COLO829 (cell line): Measurements from ENCODE around the gene RAB8B.
A peak's percentile ranks its signal among the peaks of the same experiment; 100 is the strongest.

ENCODE experiments used
- DNase-seq: peaks from one replicate; pipeline ENCODE4 v3.0.0; 2012; ENCODE audit warnings: low spot score

RAB8B gene

GRCh38 chr15:63276342-63277037 is 87.1 kb downstream of the RAB8B start:
- DNase-seq, result no peak

- no peak for DNase-seq
Observed at GRCh38 chr15:63277038-63277892, 87.9 kb downstream of the RAB8B start, which contains the start of gene APH1B. TSS of gene APH1B (plus strand) at chr15:63277605. CDS start at chr15:63277624, 19 bp downstream.

- DNase-seq, result no peak
Observed at GRCh38 chr15:63277893-63278456, 88.6 kb downstream of the RAB8B start.

GRCh38 chr15:63283126-63283525 is 93.7 kb downstream of the RAB8B start:
- no peak for DNase-seq

- DNase-seq, result no peak
Observed at GRCh38 chr15:63284335-63284734, 94.9 kb downstream of the RAB8B start.

GRCh38 chr15:63287109-63287508 is 97.7 kb downstream of the RAB8B start:
- no peak for DNase-seq

GRCh38 chr15:63288342-63288741 is 98.9 kb downstream of the RAB8B start:
- DNase-seq, result no peak

- DNase-seq, result peak; percentile 71
Observed at GRCh38 chr15:63288778-63289378, 99.5 kb downstream of the RAB8B start.

GRCh38 chr15:63291507-63291906 is 102.1 kb downstream of the RAB8B start:
- DNase-seq, result no peak

- no peak for DNase-seq
Observed at GRCh38 chr15:63292241-63292640, 102.8 kb downstream of the RAB8B start.

- no peak for DNase-seq
Observed at GRCh38 chr15:63292771-63293170, 103.4 kb downstream of the RAB8B start.

- DNase-seq, result no peak
Observed at GRCh38 chr15:63294359-63294758, 105.0 kb downstream of the RAB8B start.

- no peak for DNase-seq
Observed at GRCh38 chr15:63295341-63295740, 105.9 kb downstream of the RAB8B start.

- DNase-seq, result no peak
Observed at GRCh38 chr15:63296195-63296594, 106.8 kb downstream of the RAB8B start.

GRCh38 chr15:63299943-63300575 is 110.7 kb downstream of the RAB8B start:
- DNase-seq, result no peak

GRCh38 chr15:63301088-63301487 is 111.7 kb downstream of the RAB8B start:
- DNase-seq, result no peak

- no peak for DNase-seq
Observed at GRCh38 chr15:63305260-63305659, 115.9 kb downstream of the RAB8B start.

- no peak for DNase-seq
Observed at GRCh38 chr15:63306492-63307073, 117.2 kb downstream of the RAB8B start.

GRCh38 chr15:63308491-63308890 is 119.1 kb downstream of the RAB8B start:
- no peak for DNase-seq

- no peak for DNase-seq
Observed at GRCh38 chr15:63308947-63309346, 119.5 kb downstream of the RAB8B start.

GRCh38 chr15:63310646-63311045 is 121.2 kb downstream of the RAB8B start:
- DNase-seq, result no peak

GRCh38 chr15:63312286-63312685 is 122.9 kb downstream of the RAB8B start:
- no peak for DNase-seq
